ENCODE data around the gene CCDC107. TPM values are rescaled to one million over a fixed set of nuclear protein-coding genes. Genes with fewer than 3 reads are reported as not detected.

The CCDC107 gene
- total RNA-seq, 2 donors from 2014 or later: 10.6 to 15.3 TPM

GRCh38 chr9:35675204-35675603, 17.1 kb downstream of the CCDC107 start:
- no peak for DNase-seq
- no peak overlapping the region for H3K27ac ChIP-seq (ENCODE audit: low read depth, low read length)
- Mint-ChIP-seq H3K4me1 (peaks cover 5% of the 10 kb centered on the region), H3K36me3 (ENCODE audit: low read depth) (no peaks in the 10 kb centered on the region), H3K27ac (peak overlapping the region; percentile 44), H3K4me3 (peak overlapping the region; percentile 68), H3K9me3 (no peaks in the 10 kb centered on the region), H3K27me3 (ENCODE audit: insufficient read depth) (peaks cover 24% of the 10 kb centered on the region)
- no peaks in the 10 kb centered on the region for H3K9me3 ChIP-seq (ENCODE audit: control insufficient read depth, low read length)
- no peaks in the 10 kb centered on the region for H3K4me1 ChIP-seq (ENCODE audit: control insufficient read depth, insufficient read depth, low read length)
- H3K27me3 ChIP-seq (ENCODE audit: control insufficient read depth, insufficient read depth, low read length, poor library complexity, severe bottlenecking): peaks cover 18% of the 10 kb centered on the region
- peak overlapping the region; percentile 70 for H3K4me3 ChIP-seq (ENCODE audit: low read length)
- 48 to 63% methylated on average over 13 of the region's 13 CpGs for WGBS, 2 experiments (ENCODE audit: insufficient coverage in 1 of 2, insufficient read length in 1 of 2)
- no peaks in the 10 kb centered on the region for H3K36me3 ChIP-seq (ENCODE audit: control insufficient read depth, insufficient read depth, low read length)
- no peak overlapping the region for H3K9ac ChIP-seq (ENCODE audit: extremely low read depth, low read length, poor library complexity, severe bottlenecking)
- no peak for TF ChIP-seq CTCF (conservative IDR thresholded peaks at IDR 0.05)

- peak; percentile 39 for TF ChIP-seq CTCF (conservative IDR thresholded peaks at IDR 0.05)
- peaks cover 5% of the 10 kb centered on the region for H3K4me1 ChIP-seq (ENCODE audit: control insufficient read depth, insufficient read depth, low read length)
- Mint-ChIP-seq H3K4me3 (peak overlapping the region; percentile 68), H3K27ac (peak overlapping the region; percentile 61), H3K36me3 (ENCODE audit: low read depth) (no peaks in the 10 kb centered on the region), H3K27me3 (ENCODE audit: insufficient read depth) (peaks cover 24% of the 10 kb centered on the region), H3K9me3 (no peaks in the 10 kb centered on the region), H3K4me1 (peaks cover 12% of the 10 kb centered on the region)
- DNase-seq: peak; percentile 95
- peak overlapping the region; percentile 70 for H3K4me3 ChIP-seq (ENCODE audit: low read length)
- no peaks in the 10 kb centered on the region for H3K9me3 ChIP-seq (ENCODE audit: control insufficient read depth, low read length)
- WGBS, 2 experiments (ENCODE audit: insufficient coverage in 1 of 2, insufficient read length in 1 of 2): 16 to 21% methylated on average over 20 to 51 of the region's 51 CpGs
- peaks cover 18% of the 10 kb centered on the region for H3K27me3 ChIP-seq (ENCODE audit: control insufficient read depth, insufficient read depth, low read length, poor library complexity, severe bottlenecking)
- no peak overlapping the region for H3K27ac ChIP-seq (ENCODE audit: low read depth, low read length)
- no peaks in the 10 kb centered on the region for H3K36me3 ChIP-seq (ENCODE audit: control insufficient read depth, insufficient read depth, low read length)
- no peak overlapping the region for H3K9ac ChIP-seq (ENCODE audit: extremely low read depth, low read length, poor library complexity, severe bottlenecking)
Observed at GRCh38 chr9:35675732-35676392, 17.8 kb downstream of the CCDC107 start.

GRCh38 chr9:35679091-35679490, 21.0 kb downstream of the CCDC107 start:
- no peak for DNase-seq
- Mint-ChIP-seq H3K4me1 (peaks cover 24% of the 10 kb centered on the region), H3K4me3 (no peak overlapping the region), H3K36me3 (ENCODE audit: low read depth) (peaks cover 23% of the 10 kb centered on the region), H3K9me3 (no peaks in the 10 kb centered on the region), H3K27me3 (ENCODE audit: insufficient read depth) (peaks cover 14% of the 10 kb centered on the region), H3K27ac (no peak overlapping the region)
- Histone ChIP-seq H3K27ac (ENCODE audit: low read depth, low read length) (no peak overlapping the region), H3K4me3 (ENCODE audit: low read length) (no peak overlapping the region), H3K36me3 (ENCODE audit: control insufficient read depth, insufficient read depth, low read length) (peaks cover 22% of the 10 kb centered on the region), H3K9ac (ENCODE audit: extremely low read depth, low read length, poor library complexity, severe bottlenecking) (no peak overlapping the region), H3K4me1 (ENCODE audit: control insufficient read depth, insufficient read depth, low read length) (peaks cover 6% of the 10 kb centered on the region), H3K9me3 (ENCODE audit: control insufficient read depth, low read length) (no peaks in the 10 kb centered on the region), H3K27me3 (ENCODE audit: control insufficient read depth, insufficient read depth, low read length, poor library complexity, severe bottlenecking) (peaks cover 7% of the 10 kb centered on the region)
- whole genome bisulfite sequencing, 2 experiments (ENCODE audit: insufficient coverage in 1 of 2, insufficient read length in 1 of 2): 80 to 92% methylated on average over 2 to 5 of the region's 5 CpGs
- TF ChIP-seq CTCF (conservative IDR thresholded peaks at IDR 0.05): no peak
